ENCODE results near the gene CCDC181. TPM values are rescaled to one million over a fixed set of nuclear protein-coding genes. Genes with fewer than 3 reads are reported as not detected.

CCDC181 gene
- total RNA-seq, 1 donor from 2014 or later, result 2.0 TPM

GRCh38 chr1:169360415-169360814 lies 66.9 kb downstream of the CCDC181 start:
- no peak for TF ChIP-seq CTCF (conservative IDR thresholded peaks at IDR 0.05; ENCODE audit: low read depth, low read length)
- DNase-seq (ENCODE audit: low read depth), result no peak
- no peak overlapping the region for H3K4me3 ChIP-seq (ENCODE audit: low read depth, low read length)

GRCh38 chr1:169348383-169349036 lies 78.8 kb downstream of the CCDC181 start:
- no peak overlapping the region for H3K4me3 ChIP-seq (ENCODE audit: low read depth, low read length)
- peak; percentile 77 for TF ChIP-seq CTCF (conservative IDR thresholded peaks at IDR 0.05; ENCODE audit: low read depth, low read length)
- DNase-seq (ENCODE audit: low read depth), result no peak

GRCh38 chr1:169347688-169348382 lies 79.4 kb downstream of the CCDC181 start:
- H3K4me3 ChIP-seq (ENCODE audit: low read depth, low read length), result no peak overlapping the region
- DNase-seq (ENCODE audit: low read depth), result no peak
- TF ChIP-seq CTCF (conservative IDR thresholded peaks at IDR 0.05; ENCODE audit: low read depth, low read length), result no peak

- H3K4me3 ChIP-seq (ENCODE audit: low read depth, low read length), result no peak overlapping the region
- no peak for DNase-seq (ENCODE audit: low read depth)
- no peak for TF ChIP-seq CTCF (conservative IDR thresholded peaks at IDR 0.05; ENCODE audit: low read depth, low read length)
Observed at GRCh38 chr1:169346036-169346589, 81.2 kb downstream of the CCDC181 start.

DNA sequence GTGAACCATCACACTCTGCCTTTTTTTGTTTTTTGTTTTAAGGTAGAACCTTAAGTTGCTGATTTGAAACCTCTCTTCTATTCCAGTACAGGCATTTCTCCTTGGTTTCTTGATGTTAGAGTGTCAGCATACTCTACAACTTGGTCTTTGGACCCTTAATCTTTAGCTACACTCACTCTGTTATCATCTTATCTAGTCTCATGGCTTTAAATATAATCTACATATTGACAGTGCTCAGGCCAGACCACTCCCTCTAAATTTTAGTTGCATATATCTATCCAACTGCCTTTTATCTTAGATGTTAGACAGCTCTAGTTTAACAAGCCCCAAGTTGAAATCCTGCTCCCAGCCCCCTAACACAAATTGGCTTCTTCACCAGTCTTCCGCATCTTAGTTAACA lies 81.8 kb downstream of the CCDC181 start:
- no peak overlapping the region for H3K4me3 ChIP-seq (ENCODE audit: low read depth, low read length)
- TF ChIP-seq CTCF (conservative IDR thresholded peaks at IDR 0.05; ENCODE audit: low read depth, low read length), result no peak
- DNase-seq (ENCODE audit: low read depth), result no peak

Other genes starting within 250 kb of the CCDC181 start
- gene NME7, start 59.7 kb downstream of the CCDC181 start, total RNA-seq, result 39.9 and 50.9 TPM in 2 replicates
- gene BLZF1, start 59.3 kb downstream of the CCDC181 start, total RNA-seq, result 21.8 and 27.2 TPM in 2 replicates
- gene SLC19A2, start 58.5 kb upstream of the CCDC181 start, total RNA-seq, result 12.3 and 20.3 TPM in 2 replicates
- not detected in 2 replicates for gene F5, start 159.0 kb upstream of the CCDC181 start, total RNA-seq
- gene SELP, start 202.7 kb upstream of the CCDC181 start, total RNA-seq, result not detected in 2 replicates